GM12872 (cell line): ENCODE data around the gene MYO9A.

Experiments used
- TF ChIP-seq, protein P1 (sequence below): IDR thresholded peaks from 3 replicates; pipeline ENCODE4 v1.5.1; 2011; ENCODE audit warnings: low read depth, mild to moderate bottlenecking, low read length, moderate library complexity; ENCODE audit not compliant: insufficient read depth

MYO9A gene

GRCh38 chr15:72078887-72079286 is 39.1 kb downstream of the MYO9A start:
- TF ChIP-seq, protein P1, sequence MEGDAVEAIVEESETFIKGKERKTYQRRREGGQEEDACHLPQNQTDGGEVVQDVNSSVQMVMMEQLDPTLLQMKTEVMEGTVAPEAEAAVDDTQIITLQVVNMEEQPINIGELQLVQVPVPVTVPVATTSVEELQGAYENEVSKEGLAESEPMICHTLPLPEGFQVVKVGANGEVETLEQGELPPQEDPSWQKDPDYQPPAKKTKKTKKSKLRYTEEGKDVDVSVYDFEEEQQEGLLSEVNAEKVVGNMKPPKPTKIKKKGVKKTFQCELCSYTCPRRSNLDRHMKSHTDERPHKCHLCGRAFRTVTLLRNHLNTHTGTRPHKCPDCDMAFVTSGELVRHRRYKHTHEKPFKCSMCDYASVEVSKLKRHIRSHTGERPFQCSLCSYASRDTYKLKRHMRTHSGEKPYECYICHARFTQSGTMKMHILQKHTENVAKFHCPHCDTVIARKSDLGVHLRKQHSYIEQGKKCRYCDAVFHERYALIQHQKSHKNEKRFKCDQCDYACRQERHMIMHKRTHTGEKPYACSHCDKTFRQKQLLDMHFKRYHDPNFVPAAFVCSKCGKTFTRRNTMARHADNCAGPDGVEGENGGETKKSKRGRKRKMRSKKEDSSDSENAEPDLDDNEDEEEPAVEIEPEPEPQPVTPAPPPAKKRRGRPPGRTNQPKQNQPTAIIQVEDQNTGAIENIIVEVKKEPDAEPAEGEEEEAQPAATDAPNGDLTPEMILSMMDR: no peak

GRCh38 chr15:72077950-72078349 is 40.0 kb downstream of the MYO9A start:
- TF ChIP-seq, protein P1: no peak

GRCh38 chr15:72074335-72075060 is 43.5 kb downstream of the MYO9A start:
- TF ChIP-seq, protein P1: no peak

GRCh38 chr15:72070817-72071447 is 47.0 kb downstream of the MYO9A start:
- TF ChIP-seq, protein P1: no peak

DNA sequence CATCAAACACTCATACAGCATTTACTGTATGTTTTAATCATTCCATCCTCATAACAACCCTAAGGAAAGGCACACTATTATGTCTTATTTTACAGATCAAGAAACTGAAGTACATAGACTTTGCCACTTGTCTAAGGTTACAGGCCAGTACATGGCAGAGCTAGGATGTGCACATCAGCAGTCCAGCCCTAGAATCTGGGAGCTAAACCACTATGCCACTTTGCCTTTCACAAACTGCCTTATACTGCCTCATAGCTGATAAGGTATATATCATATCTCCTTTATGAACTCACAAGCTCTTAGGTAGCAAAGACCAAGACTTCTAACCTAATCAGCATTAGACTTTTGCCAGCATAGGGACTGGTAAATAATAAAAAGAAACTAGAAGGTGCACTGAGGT is 49.1 kb downstream of the MYO9A start:
- TF ChIP-seq, protein P1: no peak

- TF ChIP-seq, protein P1: no peak
Measured at GRCh38 chr15:72065801-72066200, 52.1 kb downstream of the MYO9A start.

GRCh38 chr15:72063186-72063585 is 54.8 kb downstream of the MYO9A start:
- TF ChIP-seq, protein P1: no peak
